ENCODE results near the gene OPHN1.

DNA sequence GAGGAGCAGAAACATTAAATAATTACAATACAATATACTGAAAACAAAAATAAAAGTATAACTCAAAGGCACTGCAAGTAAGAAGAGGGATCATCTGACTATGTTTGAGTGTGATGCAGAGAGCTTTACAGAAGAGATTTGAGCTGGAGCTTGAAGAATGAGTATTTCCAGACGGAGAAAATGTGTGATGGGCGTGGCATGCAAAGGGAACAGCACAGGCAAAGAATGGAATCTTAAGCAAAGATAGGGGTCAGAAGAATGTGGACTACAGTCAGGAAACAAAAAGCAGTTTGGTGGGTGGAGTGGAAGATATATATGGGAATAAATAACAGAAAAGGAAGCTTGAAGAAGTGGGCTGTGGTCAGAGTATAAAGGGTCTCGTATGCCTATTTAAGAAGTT is 45.5 kb downstream of the OPHN1 start:
- TF ChIP-seq, protein P1, sequence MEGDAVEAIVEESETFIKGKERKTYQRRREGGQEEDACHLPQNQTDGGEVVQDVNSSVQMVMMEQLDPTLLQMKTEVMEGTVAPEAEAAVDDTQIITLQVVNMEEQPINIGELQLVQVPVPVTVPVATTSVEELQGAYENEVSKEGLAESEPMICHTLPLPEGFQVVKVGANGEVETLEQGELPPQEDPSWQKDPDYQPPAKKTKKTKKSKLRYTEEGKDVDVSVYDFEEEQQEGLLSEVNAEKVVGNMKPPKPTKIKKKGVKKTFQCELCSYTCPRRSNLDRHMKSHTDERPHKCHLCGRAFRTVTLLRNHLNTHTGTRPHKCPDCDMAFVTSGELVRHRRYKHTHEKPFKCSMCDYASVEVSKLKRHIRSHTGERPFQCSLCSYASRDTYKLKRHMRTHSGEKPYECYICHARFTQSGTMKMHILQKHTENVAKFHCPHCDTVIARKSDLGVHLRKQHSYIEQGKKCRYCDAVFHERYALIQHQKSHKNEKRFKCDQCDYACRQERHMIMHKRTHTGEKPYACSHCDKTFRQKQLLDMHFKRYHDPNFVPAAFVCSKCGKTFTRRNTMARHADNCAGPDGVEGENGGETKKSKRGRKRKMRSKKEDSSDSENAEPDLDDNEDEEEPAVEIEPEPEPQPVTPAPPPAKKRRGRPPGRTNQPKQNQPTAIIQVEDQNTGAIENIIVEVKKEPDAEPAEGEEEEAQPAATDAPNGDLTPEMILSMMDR (IDR thresholded peaks at IDR 0.05), result no peak
- no peak for TF ChIP-seq POLR2A (IDR thresholded peaks at IDR 0.05)

Measured in lower leg skin (tissue), 3 donors.